Measurements from ENCODE around the gene CAMTA1.

- no peak for TF ChIP-seq CTCF (IDR thresholded peaks at IDR 0.05)
- no peak for TF ChIP-seq EZH2 (IDR thresholded peaks at IDR 0.05)
- no peak for TF ChIP-seq EZH2phosphoT487 (IDR thresholded peaks at IDR 0.05)
Observed at GRCh38 chr1:7298145-7298544, 512.9 kb downstream of the CAMTA1 start.

Measured in neural progenitor cell (in vitro differentiated cells).